Measurements from ENCODE around the gene MCCC2. TPM values are rescaled to one million over a fixed set of nuclear protein-coding genes. Genes with fewer than 3 reads are reported as not detected.

MCCC2 gene
- total RNA-seq, 3 donors from 2014 or later = 48.6 to 143 (median 56.4) TPM

DNA sequence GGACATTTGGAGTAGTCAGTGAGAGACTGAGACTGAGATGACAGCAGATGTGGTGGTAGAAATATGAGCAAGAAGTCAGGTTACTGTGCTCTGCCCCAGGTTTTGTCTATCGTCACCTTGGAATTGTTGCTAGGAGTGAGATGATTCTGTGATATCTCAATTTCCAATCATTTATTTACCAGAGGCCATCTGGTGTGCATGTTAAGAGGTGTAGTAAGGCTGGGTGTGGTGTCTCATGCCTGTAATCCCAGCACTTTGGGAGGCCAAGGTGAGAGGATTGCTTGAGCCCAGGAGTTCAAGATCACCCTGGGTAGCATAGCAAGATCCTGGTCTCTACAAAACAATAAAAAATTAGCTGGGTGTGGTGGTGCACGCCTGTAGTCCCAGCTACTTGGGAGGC is 93.4 kb downstream of the MCCC2 start:
- no peak for DNase-seq (ENCODE audit: low spot score in 2 of 2)
- Histone ChIP-seq H3K4me1 (no peaks in the 10 kb centered on the region), H3K27ac (peak overlapping the region; percentile 12 to 19), H3K27me3 (no peaks in the 10 kb centered on the region), H3K36me3 (no peaks in the 10 kb centered on the region), H3K9me3 (no peaks in the 10 kb centered on the region), H3K4me3 (no peak overlapping the region)
- intact Hi-C loops (cut with DNase I; ENCODE audit: low total_unique reads) = no loop called here
- TF ChIP-seq, protein P1, sequence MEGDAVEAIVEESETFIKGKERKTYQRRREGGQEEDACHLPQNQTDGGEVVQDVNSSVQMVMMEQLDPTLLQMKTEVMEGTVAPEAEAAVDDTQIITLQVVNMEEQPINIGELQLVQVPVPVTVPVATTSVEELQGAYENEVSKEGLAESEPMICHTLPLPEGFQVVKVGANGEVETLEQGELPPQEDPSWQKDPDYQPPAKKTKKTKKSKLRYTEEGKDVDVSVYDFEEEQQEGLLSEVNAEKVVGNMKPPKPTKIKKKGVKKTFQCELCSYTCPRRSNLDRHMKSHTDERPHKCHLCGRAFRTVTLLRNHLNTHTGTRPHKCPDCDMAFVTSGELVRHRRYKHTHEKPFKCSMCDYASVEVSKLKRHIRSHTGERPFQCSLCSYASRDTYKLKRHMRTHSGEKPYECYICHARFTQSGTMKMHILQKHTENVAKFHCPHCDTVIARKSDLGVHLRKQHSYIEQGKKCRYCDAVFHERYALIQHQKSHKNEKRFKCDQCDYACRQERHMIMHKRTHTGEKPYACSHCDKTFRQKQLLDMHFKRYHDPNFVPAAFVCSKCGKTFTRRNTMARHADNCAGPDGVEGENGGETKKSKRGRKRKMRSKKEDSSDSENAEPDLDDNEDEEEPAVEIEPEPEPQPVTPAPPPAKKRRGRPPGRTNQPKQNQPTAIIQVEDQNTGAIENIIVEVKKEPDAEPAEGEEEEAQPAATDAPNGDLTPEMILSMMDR (IDR thresholded peaks at IDR 0.05) = no peak
- TF ChIP-seq POLR2A (IDR thresholded peaks at IDR 0.05) (no peak), POLR2AphosphoS5 (IDR thresholded peaks at IDR 0.05) (no peak)

DNA sequence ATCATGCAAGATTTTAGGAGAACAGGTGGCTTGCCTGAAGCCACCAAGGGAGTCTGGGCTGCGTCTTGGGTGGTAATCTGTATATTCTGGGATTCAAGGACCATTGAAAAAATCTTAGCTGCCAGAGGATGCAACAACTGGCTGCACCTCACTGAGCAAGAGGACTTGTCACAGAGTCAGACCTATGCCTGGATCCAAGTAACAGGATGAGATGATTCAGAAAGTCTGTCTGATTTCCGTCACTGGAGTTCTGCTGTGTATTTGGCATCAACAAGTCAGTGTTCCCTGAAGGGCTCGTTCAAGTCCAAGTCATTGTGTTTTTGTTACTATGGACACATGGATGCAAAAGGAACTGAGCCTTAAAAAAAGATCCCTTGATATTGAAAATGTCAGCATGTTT is 94.2 kb downstream of the MCCC2 start:
- H3K4me3 ChIP-seq = no peak overlapping the region
- peak overlapping the region; percentile 19 to 20 for H3K27ac ChIP-seq
- H3K27me3 ChIP-seq = no peaks in the 10 kb centered on the region
- no peaks in the 10 kb centered on the region for H3K4me1 ChIP-seq
- DNase-seq (ENCODE audit: low spot score in 2 of 2) = peak in 1 of 2 donors; percentile 45
- H3K9me3 ChIP-seq = no peaks in the 10 kb centered on the region
- TF ChIP-seq POLR2A (IDR thresholded peaks at IDR 0.05) = no peak
- no peak for TF ChIP-seq POLR2AphosphoS5 (IDR thresholded peaks at IDR 0.05)
- TF ChIP-seq, protein P1 (IDR thresholded peaks at IDR 0.05) = no peak
- no peaks in the 10 kb centered on the region for H3K36me3 ChIP-seq
- intact Hi-C loops (cut with DNase I; ENCODE audit: low total_unique reads) = no loop called here

DNA sequence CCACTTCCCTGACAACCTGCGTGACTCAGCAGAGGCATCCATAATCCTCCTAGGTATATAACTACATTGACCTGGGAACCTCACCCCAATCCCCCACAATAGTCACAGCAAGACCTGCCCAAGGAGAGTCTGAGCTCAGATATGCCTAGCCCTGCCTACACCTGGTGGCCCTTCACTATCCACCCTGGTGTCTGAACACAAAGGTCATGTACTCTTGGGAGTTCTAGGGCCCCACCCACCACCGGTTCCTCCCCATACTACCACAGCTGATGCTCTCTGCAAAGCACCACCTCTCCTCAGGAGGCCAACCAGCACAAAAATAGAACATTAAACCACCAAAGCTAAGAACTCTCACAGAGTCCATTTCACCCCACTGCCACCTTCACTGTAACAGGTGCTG is 97.2 kb downstream of the MCCC2 start:
- Histone ChIP-seq H3K4me3 (no peak overlapping the region), H3K27me3 (no peaks in the 10 kb centered on the region), H3K4me1 (no peaks in the 10 kb centered on the region), H3K9me3 (no peaks in the 10 kb centered on the region), H3K36me3 (no peaks in the 10 kb centered on the region), H3K27ac (no peak overlapping the region)
- DNase-seq (ENCODE audit: low spot score in 2 of 2) = no peak
- intact Hi-C loops (cut with DNase I; ENCODE audit: low total_unique reads) = no loop called here
- TF ChIP-seq, protein P1 (IDR thresholded peaks at IDR 0.05) = no peak
- TF ChIP-seq POLR2AphosphoS5 (IDR thresholded peaks at IDR 0.05) (no peak), POLR2A (IDR thresholded peaks at IDR 0.05) (no peak)

DNA sequence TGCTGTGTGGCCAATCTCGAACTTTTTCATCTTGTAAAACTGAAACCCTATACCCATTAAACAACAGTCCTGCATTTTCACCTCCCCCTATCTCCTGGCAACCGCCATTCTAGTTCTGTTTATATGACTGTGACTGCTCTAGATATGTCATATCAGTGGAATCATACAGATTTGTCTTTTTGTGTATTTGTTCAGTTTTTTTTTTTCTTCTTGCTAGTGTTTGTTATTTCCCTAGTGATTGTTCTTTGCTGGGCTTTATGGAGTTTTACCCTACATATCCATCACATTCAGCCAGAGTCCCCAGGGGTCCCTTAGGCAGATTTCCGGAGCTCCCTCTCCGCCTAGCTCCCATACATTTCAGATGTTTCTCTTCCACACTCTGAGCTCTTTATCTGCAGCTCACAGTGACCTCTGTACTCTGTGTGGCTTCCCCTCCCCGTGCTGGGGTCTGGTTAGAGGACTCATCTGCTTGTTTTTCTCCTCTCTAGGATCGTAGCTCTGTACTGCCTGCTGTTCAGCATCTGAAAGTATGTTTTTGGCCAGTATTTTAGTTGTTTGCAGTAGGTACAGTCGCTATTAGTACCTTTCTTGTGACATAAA is 106.8 kb downstream of the MCCC2 start:
- TF ChIP-seq, protein P1 (IDR thresholded peaks at IDR 0.05) = no peak
- TF ChIP-seq POLR2A (IDR thresholded peaks at IDR 0.05) = no peak
- TF ChIP-seq POLR2AphosphoS5 (IDR thresholded peaks at IDR 0.05) = no peak
- intact Hi-C loops (cut with DNase I; ENCODE audit: low total_unique reads) = no loop called here

DNA sequence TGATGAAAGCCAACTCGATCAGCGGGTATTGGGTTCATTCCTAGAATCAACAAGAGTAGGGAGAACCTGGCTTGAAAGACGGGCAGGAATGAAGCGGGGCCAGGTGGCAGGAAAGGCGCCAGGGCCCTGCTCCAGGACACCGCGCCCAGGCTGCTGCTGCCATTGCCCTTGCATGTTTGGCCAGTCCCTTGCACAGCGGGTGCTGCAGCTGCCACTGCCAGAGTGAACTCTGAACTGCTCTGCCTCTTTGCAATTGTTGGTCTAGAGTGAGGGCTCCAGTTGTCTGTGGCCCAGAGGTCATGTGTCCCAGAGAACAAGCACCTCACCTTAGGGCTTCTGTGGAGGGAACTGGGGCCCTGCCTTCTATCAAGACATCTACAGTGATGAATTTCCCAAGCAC is 107.9 kb downstream of the MCCC2 start:
- Histone ChIP-seq H3K4me3 (no peak overlapping the region), H3K4me1 (no peaks in the 10 kb centered on the region), H3K27ac (no peak overlapping the region), H3K27me3 (no peaks in the 10 kb centered on the region), H3K9me3 (no peaks in the 10 kb centered on the region), H3K36me3 (no peaks in the 10 kb centered on the region)
- no peak for TF ChIP-seq POLR2A (IDR thresholded peaks at IDR 0.05)
- TF ChIP-seq, protein P1 (IDR thresholded peaks at IDR 0.05) = no peak
- TF ChIP-seq POLR2AphosphoS5 (IDR thresholded peaks at IDR 0.05) = no peak
- intact Hi-C loops (cut with DNase I; ENCODE audit: low total_unique reads) = no loop called here
- DNase-seq (ENCODE audit: low spot score in 2 of 2) = no peak

More for the DNA sequence above, 106.8 kb downstream of the MCCC2 start:
- no peaks in the 10 kb centered on the region for H3K4me1 ChIP-seq
- H3K9me3 ChIP-seq = no peaks in the 10 kb centered on the region
- no peak overlapping the region for H3K4me3 ChIP-seq
- no peak overlapping the region for H3K27ac ChIP-seq
- no peaks in the 10 kb centered on the region for H3K27me3 ChIP-seq
- no peak for DNase-seq (ENCODE audit: low spot score in 2 of 2)
- no peaks in the 10 kb centered on the region for H3K36me3 ChIP-seq

Measured in breast epithelium (tissue), 4 donors.